Hypothalamus (tissue), 51 donors: ENCODE results near the gene SNX32.

Experiments used
- DNase-seq, 51 donors: peaks; one replicate each; lab custom pipeline; 2025; lab: John Stamatoyannopoulos, UW

Gene SNX32

GRCh38 chr11:65854852-65855837 lies 21.4 kb downstream of the SNX32 start:
- no peak for DNase-seq

- no peak for DNase-seq
These were observed 22.2 kb downstream of the SNX32 start for GRCh38 chr11:65855927-65856363.

GRCh38 chr11:65856689-65857499 lies 23.1 kb downstream of the SNX32 start:
- DNase-seq: peak in 50 of 51 donors; percentile 19 to 88 (median 74)

GRCh38 chr11:65857500-65857852 lies 23.7 kb downstream of the SNX32 start:
- DNase-seq: peak in 21 of 51 donors; percentile 50 to 77 (median 63)

GRCh38 chr11:65857853-65858680 lies 24.3 kb downstream of the SNX32 start, which contains the start of gene CFL1:
Gene CFL1 (minus strand): TSS chr11:65858180. CDS start chr11:65858099, 81 bp downstream.
- DNase-seq: peak; percentile 72 to 99 (median 96)

GRCh38 chr11:65858681-65859087 lies 24.9 kb downstream of the SNX32 start:
- peak in 1 of 51 donors; percentile 57 for DNase-seq

- DNase-seq: peak; percentile 46 to 99 (median 94)
These were observed 25.5 kb downstream of the SNX32 start for GRCh38 chr11:65859095-65859811.

- peak in 13 of 51 donors; percentile 45 to 89 (median 64) for DNase-seq
These were observed 26.1 kb downstream of the SNX32 start for GRCh38 chr11:65859812-65860277.

- peak; percentile 64 to 95 (median 89) for DNase-seq
These were observed 26.8 kb downstream of the SNX32 start, which contains the start of gene MUS81 for GRCh38 chr11:65860278-65861164. Gene MUS81 (plus strand): TSS chr11:65860433. CDS start chr11:65860754, 321 bp downstream.

GRCh38 chr11:65861165-65861505 lies 27.4 kb downstream of the SNX32 start:
- no peak for DNase-seq

GRCh38 chr11:65861533-65862183 lies 27.9 kb downstream of the SNX32 start:
- DNase-seq: no peak

GRCh38 chr11:65862191-65862735 lies 28.5 kb downstream of the SNX32 start:
- no peak for DNase-seq

- DNase-seq: no peak
These were observed 29.5 kb downstream of the SNX32 start for GRCh38 chr11:65862941-65863888.

- DNase-seq: no peak
These were observed 30.3 kb downstream of the SNX32 start for GRCh38 chr11:65863889-65864705.

GRCh38 chr11:65864706-65865471 lies 31.1 kb downstream of the SNX32 start:
- no peak for DNase-seq
